Inferior parietal cortex (tissue), 1 donor: ENCODE measurements around the gene SLC22A12.
"Not testable (repeated sequence)": the region's sequence is repeated elsewhere in the genome, so short reads cannot be mapped to it uniquely, and the experiment has no call there.

Source experiments
- DNase-seq: peaks from one replicate; pipeline ENCODE4 v3.0.0-alpha.2; 2016; ENCODE audit errors: extremely low spot score

Gene SLC22A12

GRCh38 chr11:64590763-64591221 lies at the start of gene SLC22A12:
Gene SLC22A12, plus strand, starts transcription at chr11:64591220. Its CDS starts 337 bp downstream, at chr11:64591557.
- no peak for DNase-seq

DNA sequence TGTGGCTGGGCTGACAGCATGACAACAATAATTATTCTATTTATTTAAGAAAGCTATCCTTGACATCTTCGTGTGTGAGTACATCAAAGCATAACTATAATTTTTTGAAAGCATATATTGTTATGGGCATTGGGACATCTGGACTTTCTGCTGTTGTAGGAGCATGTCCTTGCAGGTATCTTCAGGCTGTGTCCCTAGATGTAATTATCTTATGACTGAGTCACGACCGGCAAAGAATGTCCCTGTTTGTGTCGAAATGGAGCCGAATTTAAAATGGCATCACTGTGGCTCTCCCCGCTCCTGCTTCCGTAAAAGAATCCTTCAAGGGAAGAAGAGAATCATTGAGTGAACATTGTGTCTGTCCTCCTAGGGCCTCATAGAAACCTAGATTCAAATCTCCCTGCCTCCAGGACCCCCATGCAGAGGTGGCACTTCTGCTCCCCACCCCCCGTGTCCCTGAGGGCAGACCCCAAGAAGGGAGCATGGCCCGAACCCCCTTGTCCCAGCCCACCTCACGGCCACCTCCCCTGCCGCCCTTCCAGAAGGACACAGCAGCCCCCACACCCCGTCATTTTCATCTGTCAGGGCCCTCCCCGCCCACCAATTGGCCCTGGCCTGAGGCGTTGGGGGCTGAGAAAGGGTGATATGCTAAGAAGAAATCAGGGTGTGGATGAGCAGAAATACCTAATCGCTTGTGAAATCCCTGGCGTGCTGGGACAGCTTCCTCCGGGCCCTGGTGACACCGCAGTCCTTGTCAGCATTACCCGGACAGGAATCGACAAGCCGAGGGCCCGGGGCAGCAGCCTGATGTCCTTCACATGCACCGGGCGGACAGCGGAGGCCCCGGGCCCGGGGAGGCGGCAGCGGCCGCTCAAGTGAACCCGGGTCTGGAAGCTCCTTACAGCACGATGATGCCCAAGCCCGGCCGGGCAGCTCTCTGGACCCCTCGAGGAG lies 48.6 kb upstream of the SLC22A12 start:
- no peak for DNase-seq

GRCh38 chr11:64543818-64544217 lies 47.2 kb upstream of the SLC22A12 start:
- no peak for DNase-seq

- DNase-seq: no peak
Observed at GRCh38 chr11:64544616-64545296, 46.3 kb upstream of the SLC22A12 start.

DNA sequence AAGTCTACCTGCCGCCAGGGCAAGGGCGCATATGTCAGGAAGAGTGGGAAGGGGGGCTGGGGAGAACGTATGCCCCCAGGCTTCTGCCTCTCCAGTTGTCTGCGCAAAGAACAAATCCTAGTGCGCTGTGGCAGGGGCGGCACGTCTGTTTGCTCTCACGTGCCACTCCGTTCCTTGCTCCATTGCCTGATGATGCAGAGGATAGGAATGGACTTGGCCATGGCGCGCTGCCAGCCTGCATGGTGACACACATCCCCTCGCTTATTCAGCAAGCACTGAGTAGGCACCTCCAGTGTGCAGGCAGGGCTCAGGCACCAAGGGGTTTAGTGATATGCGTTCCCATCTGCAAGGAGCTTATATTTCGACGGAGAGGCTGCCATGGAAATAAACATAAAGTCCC lies 45.4 kb upstream of the SLC22A12 start:
- DNase-seq: no peak

DNA sequence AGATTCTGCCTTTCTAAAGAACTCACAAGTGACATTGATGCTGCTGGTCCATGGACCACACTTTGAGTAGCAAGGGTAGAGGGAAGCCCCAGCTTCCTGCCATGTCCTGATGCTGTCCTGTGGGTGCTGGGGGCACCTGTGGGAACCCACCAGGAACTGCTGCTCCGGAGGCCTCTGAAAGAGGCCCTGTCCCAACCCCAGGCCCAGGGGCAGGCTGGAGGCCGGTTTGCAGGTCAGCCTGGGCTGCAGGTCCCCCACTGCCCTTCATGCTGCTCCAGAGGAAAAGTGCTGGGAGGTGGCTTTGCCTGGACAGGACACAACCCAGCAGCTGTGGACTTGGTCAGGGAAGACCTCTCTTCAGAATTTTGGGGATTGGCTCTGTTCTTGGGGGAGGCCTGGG lies 44.8 kb upstream of the SLC22A12 start:
- no peak for DNase-seq

- DNase-seq: no peak
Observed at GRCh38 chr11:64546600-64546999, 44.4 kb upstream of the SLC22A12 start.

- no peak for DNase-seq
Observed at GRCh38 chr11:64549969-64550368, 41.1 kb upstream of the SLC22A12 start.

- DNase-seq: peak; percentile 77
Observed at GRCh38 chr11:64553554-64554201, 37.3 kb upstream of the SLC22A12 start.

- no peak for DNase-seq
Observed at GRCh38 chr11:64556044-64556720, 34.8 kb upstream of the SLC22A12 start.

GRCh38 chr11:64556721-64557250 lies 34.2 kb upstream of the SLC22A12 start:
- DNase-seq: no peak

GRCh38 chr11:64558065-64558745 lies 32.8 kb upstream of the SLC22A12 start:
- DNase-seq: no peak

GRCh38 chr11:64558869-64559268 lies 32.2 kb upstream of the SLC22A12 start:
- no peak for DNase-seq

- no peak for DNase-seq
Observed at GRCh38 chr11:64559351-64560138, 31.5 kb upstream of the SLC22A12 start.

DNA sequence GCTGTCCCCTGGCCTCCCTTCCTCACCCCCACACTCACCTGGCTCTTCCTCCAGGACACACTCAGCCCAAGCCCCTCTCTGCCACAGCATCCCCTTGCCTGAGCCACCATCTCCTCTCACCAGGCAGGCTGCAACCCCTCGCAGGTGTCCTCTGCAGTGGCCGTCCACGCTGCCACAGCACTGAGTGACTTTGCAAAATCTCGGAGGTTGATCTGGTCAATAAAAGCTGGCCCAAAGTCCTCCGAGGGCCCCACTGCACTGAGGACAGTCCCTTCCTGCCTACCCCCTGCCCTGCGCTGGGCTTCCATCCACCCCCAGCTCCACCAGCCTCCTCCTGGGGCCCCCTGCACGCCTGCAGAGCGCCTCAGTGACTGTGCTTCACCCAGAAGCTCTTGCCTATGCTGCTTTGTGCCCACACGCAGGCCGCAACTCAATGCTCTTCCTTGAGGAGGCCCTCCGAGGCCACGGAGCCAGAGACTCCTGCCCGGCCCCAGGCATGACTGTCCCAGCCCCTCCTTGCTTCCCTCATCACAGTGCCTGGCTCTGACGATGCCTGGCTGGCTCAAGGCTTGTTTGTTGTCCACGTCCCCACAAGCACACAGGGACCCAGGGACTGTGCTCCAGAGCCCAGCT lies 30.8 kb upstream of the SLC22A12 start:
- no peak for DNase-seq

DNA sequence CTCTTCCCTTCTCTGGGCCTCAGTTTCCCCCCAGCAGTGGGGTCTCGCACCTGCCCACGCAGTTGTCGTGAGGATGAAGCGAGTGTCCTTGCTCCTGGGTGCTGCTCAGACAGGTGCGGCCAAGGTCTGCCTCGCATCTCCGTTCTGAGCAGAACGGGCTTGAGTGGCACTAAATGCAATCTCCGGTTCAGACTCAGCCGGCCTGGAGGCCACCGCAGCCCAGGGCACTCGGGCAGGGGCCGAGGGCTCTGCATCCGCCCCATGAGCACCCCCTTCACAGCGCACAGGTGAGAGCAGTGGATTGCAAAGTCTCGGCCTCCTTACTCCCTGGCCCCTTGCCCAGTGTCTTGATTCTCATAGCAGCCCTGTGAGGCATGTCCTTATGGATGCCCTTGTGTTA lies 30.1 kb upstream of the SLC22A12 start:
- no peak for DNase-seq

DNA sequence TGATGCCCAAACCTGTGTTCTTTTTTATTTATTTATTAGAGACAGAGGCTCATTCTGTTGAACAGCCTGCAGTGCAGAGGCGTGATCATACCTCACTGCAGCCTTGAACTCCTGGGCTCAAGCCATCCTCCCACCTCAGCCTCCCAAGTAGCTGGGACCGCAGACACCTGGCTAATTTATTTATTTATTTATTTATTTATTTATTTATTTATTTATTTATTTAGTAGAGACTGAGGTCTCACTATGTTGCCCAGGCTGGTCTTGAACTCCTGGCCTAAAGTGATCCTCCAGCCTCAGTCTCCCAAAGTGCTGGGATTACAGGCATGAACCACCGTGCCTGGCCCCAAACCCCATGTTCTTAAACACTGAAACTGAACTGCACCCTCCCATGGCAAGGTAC lies 29.6 kb upstream of the SLC22A12 start:
- DNase-seq: not testable (repeated sequence)

- DNase-seq: no peak
Observed at GRCh38 chr11:64561984-64562722, 28.9 kb upstream of the SLC22A12 start.
